NCI-H2107 (cell line): Measurements from ENCODE around the gene TAF6.

Experiments used
- DNase-seq: peaks from one replicate; lab custom pipeline; 2025; lab: John Stamatoyannopoulos, UW

The TAF6 gene

GRCh38 chr7:100093054-100093453 is 26.1 kb downstream of the TAF6 start:
- DNase-seq = no peak

- no peak for DNase-seq
These were observed 27.6 kb downstream of the TAF6 start for GRCh38 chr7:100091411-100092181.

GRCh38 chr7:100090527-100091410 is 28.4 kb downstream of the TAF6 start:
- DNase-seq = no peak

- DNase-seq = no peak
These were observed 29.5 kb downstream of the TAF6 start for GRCh38 chr7:100089458-100090196.

- peak; percentile 80 for DNase-seq
These were observed 30.3 kb downstream of the TAF6 start, which contains the start of gene COPS6 for GRCh38 chr7:100088621-100089457. Gene COPS6 (plus strand): TSS chr7:100088969. CDS start chr7:100088991, 22 bp downstream.

- no peak for DNase-seq
These were observed 31.0 kb downstream of the TAF6 start for GRCh38 chr7:100088095-100088620.

GRCh38 chr7:100087055-100087750 is 32.0 kb downstream of the TAF6 start:
- no peak for DNase-seq

GRCh38 chr7:100085515-100085914 is 33.6 kb downstream of the TAF6 start:
- DNase-seq = no peak

GRCh38 chr7:100082978-100083377 is 36.2 kb downstream of the TAF6 start:
- no peak for DNase-seq

- DNase-seq = peak; percentile 96
These were observed 37.5 kb downstream of the TAF6 start, which contains the start of gene ZNF3 for GRCh38 chr7:100081535-100082102. Gene ZNF3 (minus strand): TSS chr7:100081723. CDS start chr7:100077357, 4,366 bp downstream.

- no peak for DNase-seq
These were observed 38.1 kb downstream of the TAF6 start for GRCh38 chr7:100080907-100081534.

GRCh38 chr7:100079024-100079560 is 40.1 kb downstream of the TAF6 start:
- DNase-seq = no peak

- no peak for DNase-seq
These were observed 42.0 kb downstream of the TAF6 start for GRCh38 chr7:100077205-100077604.

GRCh38 chr7:100075418-100075817 is 43.7 kb downstream of the TAF6 start:
- no peak for DNase-seq

- DNase-seq = no peak
These were observed 44.3 kb downstream of the TAF6 start for GRCh38 chr7:100074841-100075240.

- no peak for DNase-seq
These were observed 46.7 kb downstream of the TAF6 start for GRCh38 chr7:100072462-100072861.

- DNase-seq = no peak
These were observed 48.0 kb downstream of the TAF6 start for GRCh38 chr7:100071018-100071723.

GRCh38 chr7:100069991-100070390 is 49.2 kb downstream of the TAF6 start:
- no peak for DNase-seq

- no peak for DNase-seq
These were observed 52.2 kb downstream of the TAF6 start for GRCh38 chr7:100066953-100067352.
